GM18909 (cell line): ENCODE results near the gene VWA8.
"Not testable (repeated sequence)": the region's sequence is repeated elsewhere in the genome, so short reads cannot be mapped to it uniquely, and the experiment has no call there.

Experiments
- ATAC-seq: cut with Tn5 transposase; IDR thresholded peaks from one replicate; pipeline ENCODE4 v1.9.1; 2021; ENCODE audit warnings: mild to moderate bottlenecking; ENCODE audit not compliant: unreplicated experiment, poor library complexity

Gene VWA8

DNA sequence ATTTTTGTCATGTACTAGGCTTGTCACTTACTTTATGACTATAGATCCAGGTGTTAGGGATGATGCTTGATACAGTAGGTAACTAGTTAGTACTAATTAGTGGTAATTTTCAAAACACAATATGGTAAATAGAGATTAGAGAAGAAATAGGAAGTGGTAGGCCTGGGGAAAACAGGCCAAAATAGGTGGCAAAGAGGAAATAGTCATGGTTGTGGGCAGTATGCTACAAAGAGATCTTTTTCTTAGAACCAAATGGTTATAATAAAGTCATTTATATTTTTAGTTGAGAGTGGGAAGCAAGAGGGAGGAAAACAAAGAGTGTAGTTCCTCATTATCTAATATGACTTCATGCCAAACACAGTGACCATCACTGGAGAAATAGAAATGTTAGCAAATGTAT is 9.1 kb upstream of the VWA8 start:
- ATAC-seq = no peak

- no peak for ATAC-seq
Measured at GRCh38 chr13:41969072-41969471, 8.2 kb upstream of the VWA8 start.

GRCh38 chr13:41966671-41967070 is 5.8 kb upstream of the VWA8 start:
- no peak for ATAC-seq

- ATAC-seq = no peak
Measured at GRCh38 chr13:41962994-41963393, 2.1 kb upstream of the VWA8 start.

DNA sequence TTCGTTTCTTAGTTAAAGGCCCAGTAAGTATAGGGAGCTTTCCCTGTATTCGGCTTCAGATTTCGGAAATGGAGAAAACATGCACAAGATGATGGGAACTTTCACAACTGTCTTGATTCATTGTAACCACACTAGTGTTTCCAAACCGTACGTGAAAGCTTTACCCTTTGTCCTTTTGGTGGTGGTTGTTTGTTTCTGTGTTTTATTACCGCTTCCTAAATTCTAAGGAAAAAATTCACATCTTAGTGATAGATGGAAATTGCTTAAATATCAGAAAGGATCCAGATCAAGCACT is 504 bp upstream of the VWA8 start:
- ATAC-seq = no peak

GRCh38 chr13:41960211-41960636 is 685 bp downstream of the VWA8 start:
- peak; percentile 9 for ATAC-seq

- ATAC-seq = peak; percentile 30
Measured at GRCh38 chr13:41956272-41956671, 4.6 kb downstream of the VWA8 start.

DNA sequence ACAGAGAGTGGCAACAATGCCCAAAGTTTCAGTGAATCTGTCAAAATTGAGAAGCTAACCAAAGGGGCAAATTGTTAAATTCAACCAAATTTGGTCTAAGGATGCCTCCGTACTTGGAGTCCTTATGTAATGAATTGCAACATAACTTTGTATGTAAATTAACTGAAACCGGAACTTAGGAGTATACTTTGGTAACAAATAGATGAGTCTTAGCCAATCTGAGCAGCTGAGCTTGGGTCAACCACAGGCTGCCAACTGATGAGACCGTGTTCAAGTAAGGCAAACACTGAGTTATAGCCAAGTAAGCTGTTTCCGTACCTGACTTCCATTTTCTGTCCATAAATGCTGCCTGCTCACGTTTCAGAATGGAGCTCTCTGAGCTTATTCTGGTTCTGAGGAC is 5.3 kb downstream of the VWA8 start:
- no peak for ATAC-seq

- ATAC-seq = no peak
Measured at GRCh38 chr13:41954226-41954625, 6.7 kb downstream of the VWA8 start.

GRCh38 chr13:41952749-41953148 is 8.2 kb downstream of the VWA8 start:
- no peak for ATAC-seq

- ATAC-seq = not testable (repeated sequence)
Measured at GRCh38 chr13:41949104-41949503, 11.8 kb downstream of the VWA8 start.

DNA sequence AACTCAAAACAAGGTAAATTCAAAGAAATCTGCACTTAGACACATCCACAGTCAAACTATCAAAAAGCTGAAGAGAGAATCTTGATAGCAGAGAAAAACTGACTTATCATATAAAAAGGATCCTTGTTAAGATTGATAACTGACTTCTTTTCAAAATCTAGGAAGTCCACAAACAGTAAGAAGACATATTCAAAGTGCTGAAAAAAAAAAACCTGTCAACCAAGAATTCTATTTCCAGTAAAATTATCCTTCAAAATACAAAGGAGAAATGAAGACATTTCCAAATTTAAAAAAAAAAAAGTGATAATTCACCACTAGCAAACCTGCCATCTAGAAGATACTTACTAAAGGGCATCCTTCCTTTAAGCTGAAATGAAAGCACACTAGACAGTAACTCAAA is 15.0 kb downstream of the VWA8 start:
- ATAC-seq = no peak

- ATAC-seq = no peak
Measured at GRCh38 chr13:41944635-41945397, 16.1 kb downstream of the VWA8 start.

DNA sequence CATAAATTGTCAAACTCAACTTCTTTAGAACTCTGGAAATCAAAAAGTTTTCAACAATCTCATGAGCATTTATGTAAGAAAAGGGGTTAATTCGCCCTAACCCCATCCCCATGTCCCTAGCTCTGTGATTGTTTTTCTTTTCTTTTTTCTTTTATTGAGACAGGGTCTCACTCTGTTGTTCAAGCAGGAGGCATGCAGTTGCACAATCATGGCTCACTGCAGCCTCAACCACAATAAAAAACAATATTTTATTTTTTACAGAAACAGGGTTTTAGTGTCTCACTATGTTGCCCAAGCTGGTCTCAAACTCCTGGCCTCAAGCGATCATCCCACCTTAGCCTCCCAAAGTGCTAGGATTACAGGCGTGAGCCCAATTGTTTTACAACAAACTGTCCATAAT is 16.7 kb downstream of the VWA8 start:
- no peak for ATAC-seq

DNA sequence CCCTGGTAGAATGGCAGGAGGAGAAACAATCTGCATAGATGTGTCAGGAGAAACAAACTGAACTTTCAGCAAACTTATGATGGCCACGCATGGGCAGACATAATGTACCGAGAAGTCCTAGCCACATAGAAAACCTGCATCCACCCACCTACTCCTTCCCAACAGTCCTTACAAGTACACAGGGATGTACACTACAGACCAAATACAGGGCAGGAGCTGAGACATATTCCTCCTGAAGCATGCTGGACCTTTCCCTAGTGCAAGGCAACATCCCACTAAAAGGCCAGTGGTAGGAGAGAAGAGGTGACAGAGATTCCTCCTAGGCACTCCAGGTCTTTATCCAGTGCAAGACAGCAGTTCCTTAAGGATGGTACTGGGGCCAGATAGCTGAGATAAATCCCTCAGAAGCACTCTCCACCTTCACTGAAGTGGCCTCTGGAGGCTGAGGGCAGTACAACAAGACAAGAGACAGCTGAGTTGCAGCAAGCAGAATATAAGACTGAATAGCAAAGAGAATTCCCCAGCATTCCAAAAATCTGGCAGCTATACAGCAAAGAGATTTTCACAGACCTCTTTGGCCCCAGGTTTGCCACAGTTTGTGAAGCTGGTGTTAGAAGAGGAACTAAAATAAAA is 18.3 kb downstream of the VWA8 start:
- no peak for ATAC-seq

DNA sequence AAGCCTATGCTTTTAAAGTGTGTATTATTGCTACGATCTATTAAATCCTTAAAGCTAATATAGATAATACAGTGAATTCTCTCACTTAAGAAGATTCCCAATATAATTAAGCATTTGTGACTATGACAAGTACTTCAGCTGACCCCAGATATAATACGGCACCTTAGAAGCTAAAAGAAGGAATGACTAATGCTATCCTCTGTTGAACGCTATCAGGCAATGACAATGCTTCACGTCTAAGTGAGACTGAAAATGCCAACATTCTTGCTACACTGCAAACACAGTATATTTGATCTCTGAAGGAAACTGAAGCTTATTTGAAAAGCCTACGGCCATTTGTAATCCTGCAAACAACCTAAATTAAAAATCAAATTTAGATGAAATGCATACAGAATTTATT is 19.7 kb downstream of the VWA8 start:
- no peak for ATAC-seq

DNA sequence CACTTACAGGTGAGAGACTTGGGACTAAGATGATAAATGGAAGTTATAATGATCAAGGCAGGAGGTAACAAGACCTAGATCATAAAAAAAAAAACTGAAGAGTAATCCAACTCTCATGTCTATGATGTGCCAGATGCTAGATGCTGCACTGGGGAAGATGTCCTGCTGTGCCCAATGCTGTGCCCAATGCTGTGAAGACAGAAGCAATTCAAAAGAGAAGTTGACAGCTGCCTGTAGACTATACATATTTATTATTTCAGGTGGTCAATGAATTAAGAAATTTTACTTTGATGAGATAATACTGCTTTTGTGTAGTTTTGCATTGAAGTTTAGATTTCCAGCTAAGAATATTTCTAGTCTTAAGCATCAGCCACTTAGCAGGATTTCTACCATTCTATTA is 21.5 kb downstream of the VWA8 start:
- no peak for ATAC-seq

DNA sequence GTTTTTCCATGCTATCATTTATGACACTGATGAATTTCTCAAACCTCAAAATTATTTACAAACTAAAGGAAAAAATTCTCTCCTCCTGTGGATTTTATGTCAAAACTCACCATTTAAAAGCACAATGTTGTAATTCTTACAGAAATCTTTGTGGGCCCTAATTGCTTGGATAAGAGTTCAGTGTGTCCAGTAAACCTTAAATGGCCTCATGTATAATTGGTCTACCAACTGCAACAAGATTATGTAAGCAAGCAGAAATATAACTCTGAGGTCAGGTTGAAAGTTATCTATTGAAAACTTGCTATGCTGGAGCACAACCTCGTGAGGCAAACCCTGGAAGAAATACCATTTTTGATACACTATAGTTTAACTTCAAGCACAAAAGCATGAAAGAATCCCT is 22.0 kb downstream of the VWA8 start:
- ATAC-seq = no peak

DNA sequence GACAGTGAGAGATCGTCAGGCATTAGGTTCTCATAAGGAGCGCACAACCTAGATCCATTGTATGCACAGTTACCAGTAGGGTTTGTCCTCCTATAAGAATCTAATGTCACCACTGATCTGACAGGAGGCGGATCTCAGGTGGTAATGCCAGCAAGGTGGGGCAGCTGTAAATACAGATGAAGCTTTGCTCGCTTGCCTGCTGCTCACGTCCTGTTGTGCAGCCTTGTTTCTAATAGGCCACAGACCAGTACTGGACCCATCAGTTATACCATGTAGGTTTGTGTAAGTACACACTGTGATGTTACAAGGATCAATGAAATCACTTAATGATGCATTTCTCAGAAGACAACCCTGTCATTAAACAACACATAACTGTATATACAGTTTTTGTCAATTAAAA is 23.5 kb downstream of the VWA8 start:
- ATAC-seq = no peak

DNA sequence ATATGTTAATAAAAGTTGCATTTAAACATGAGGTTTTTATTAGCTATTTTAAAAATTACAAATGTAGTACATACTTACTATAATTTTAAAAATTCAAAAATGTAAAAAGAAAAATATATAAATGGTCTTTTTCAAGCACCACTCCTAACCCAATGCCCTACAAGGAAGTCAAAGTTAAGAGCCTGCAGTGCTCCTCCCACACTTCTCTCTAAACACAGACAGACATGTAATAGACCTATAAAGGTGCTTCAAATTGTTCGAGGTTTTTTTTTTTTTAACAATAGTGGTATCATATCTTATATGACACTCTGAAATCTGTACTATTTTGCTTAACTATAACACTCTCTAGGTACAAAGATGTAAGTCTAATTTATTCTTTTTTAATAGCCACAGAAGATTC is 25.4 kb downstream of the VWA8 start:
- ATAC-seq = no peak

DNA sequence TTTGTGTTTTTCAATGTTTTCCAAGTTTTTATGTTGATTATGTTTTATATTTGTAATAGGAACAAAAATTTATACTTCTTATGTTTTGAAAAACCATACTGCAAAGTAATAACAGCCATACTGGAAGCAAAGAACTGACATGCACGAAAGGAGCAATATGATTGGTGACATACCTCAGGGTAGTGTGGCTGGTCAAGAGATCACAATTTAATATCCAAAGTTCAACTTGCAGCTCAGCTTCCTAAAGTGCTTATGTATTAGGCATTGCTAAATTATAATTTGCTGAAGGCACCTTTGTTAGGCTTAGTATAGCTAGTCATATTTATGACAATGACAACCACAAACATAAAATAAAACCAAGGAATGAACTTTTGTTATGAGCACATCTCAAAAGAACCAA is 25.9 kb downstream of the VWA8 start:
- ATAC-seq = no peak

DNA sequence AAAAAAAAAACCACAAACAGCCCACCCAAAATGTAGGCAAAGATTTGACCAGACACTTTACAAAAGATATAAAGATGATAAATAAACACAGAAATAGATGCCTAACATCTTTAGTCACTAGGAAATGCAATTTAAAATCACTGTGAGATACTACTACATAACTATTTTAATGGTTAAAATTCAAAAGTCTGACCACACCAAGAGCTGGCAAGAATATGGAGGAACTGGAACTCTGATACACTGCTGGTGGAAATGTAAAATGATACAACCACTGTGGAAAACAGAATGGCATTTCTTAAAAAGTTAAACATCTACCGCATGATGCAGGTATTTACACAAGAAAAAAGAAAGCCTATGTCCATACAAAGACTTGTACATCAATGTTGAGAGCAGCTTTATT is 26.8 kb downstream of the VWA8 start:
- ATAC-seq = no peak
